GM19351 (cell line): ENCODE data around the gene COL4A1.
"Not testable (repeated sequence)": the region's sequence is repeated elsewhere in the genome, so short reads cannot be mapped to it uniquely, and the experiment has no call there.

Experiments
- ATAC-seq: cut with Tn5 transposase; IDR thresholded peaks from one replicate; pipeline ENCODE4 v1.9.1; 2021; ENCODE audit warnings: mild to moderate bottlenecking, moderate library complexity; ENCODE audit not compliant: unreplicated experiment

COL4A1 gene

GRCh38 chr13:110124201-110124940 lies 182.6 kb downstream of the COL4A1 start:
- ATAC-seq, result no peak

- no peak for ATAC-seq
Observed at GRCh38 chr13:110123041-110123809, 183.7 kb downstream of the COL4A1 start.

- no peak for ATAC-seq
Observed at GRCh38 chr13:110121422-110122083, 185.4 kb downstream of the COL4A1 start.

- no peak for ATAC-seq
Observed at GRCh38 chr13:110119935-110120905, 186.7 kb downstream of the COL4A1 start.

- no peak for ATAC-seq
Observed at GRCh38 chr13:110118106-110118505, 188.9 kb downstream of the COL4A1 start.

- ATAC-seq, result no peak
Observed at GRCh38 chr13:110116072-110116487, 190.9 kb downstream of the COL4A1 start.

- no peak for ATAC-seq
Observed at GRCh38 chr13:110115591-110115990, 191.4 kb downstream of the COL4A1 start.

- no peak for ATAC-seq
Observed at GRCh38 chr13:110114316-110114715, 192.6 kb downstream of the COL4A1 start.

- ATAC-seq, result no peak
Observed at GRCh38 chr13:110113284-110113764, 193.6 kb downstream of the COL4A1 start.

- not testable (repeated sequence) for ATAC-seq
Observed at GRCh38 chr13:110112379-110112778, 194.6 kb downstream of the COL4A1 start.

- ATAC-seq, result no peak
Observed at GRCh38 chr13:110110783-110111182, 196.2 kb downstream of the COL4A1 start.

GRCh38 chr13:110109910-110110309 lies 197.0 kb downstream of the COL4A1 start:
- no peak for ATAC-seq

- no peak for ATAC-seq
Observed at GRCh38 chr13:110109140-110109783, 197.7 kb downstream of the COL4A1 start.

- no peak for ATAC-seq
Observed at GRCh38 chr13:110108348-110109139, 198.4 kb downstream of the COL4A1 start.

GRCh38 chr13:110107568-110108347 lies 199.2 kb downstream of the COL4A1 start:
- ATAC-seq, result no peak

- ATAC-seq, result no peak
Observed at GRCh38 chr13:110106726-110107125, 200.2 kb downstream of the COL4A1 start.

- ATAC-seq, result no peak
Observed at GRCh38 chr13:110105136-110105535, 201.8 kb downstream of the COL4A1 start.

GRCh38 chr13:110103534-110103933 lies 203.4 kb downstream of the COL4A1 start:
- ATAC-seq, result no peak
